OCI-LY3 (cell line): Measurements from ENCODE around the gene RREB1.

Experiments
- H2AFZ ChIP-seq: fragments of 200-600, 300-600 bp; shearing (Covaris generic); 2 replicates; pipeline ENCODE4 v1.6.0; 2014; ENCODE audit warnings: antibody characterized with exemption, low read depth, low read length
- H3K27ac ChIP-seq: fragments of 200-600, 300-600 bp; sonication (generic); 2 replicates; pipeline ENCODE4 v1.5.1; 2014; ENCODE audit warnings: mild to moderate bottlenecking, low read length, moderate library complexity, mixed read lengths
- H3K27me3 ChIP-seq: fragments of 200-600, 300-600 bp; sonication (generic); 2 replicates; pipeline ENCODE4 v1.6.1; 2014; ENCODE audit warnings: low read depth, low read length, mixed read lengths
- H3K36me3 ChIP-seq: fragments of 200-600, 300-600 bp; sonication (generic); replicated peaks from 2 replicates; pipeline ENCODE3; 2014; ENCODE audit warnings: low read depth, low read length, mixed read lengths
- H3K4me1 ChIP-seq: fragments of 300-600, 200-600 bp; sonication (generic); 2 replicates; pipeline ENCODE4 v1.6.1; 2014; ENCODE audit warnings: low read length, mixed read lengths
- H3K4me2 ChIP-seq: fragments of 200-600, 300-600 bp; sonication (generic); 2 replicates; pipeline ENCODE4 v1.6.1; 2014; ENCODE audit warnings: low read length, mixed read lengths
- H3K4me3 ChIP-seq: fragments of 300-600, 200-600 bp; sonication (generic); 2 replicates; pipeline ENCODE4 v1.5.1; 2014; ENCODE audit warnings: antibody characterized with exemption, mild to moderate bottlenecking, low read length, moderate library complexity
- H3K79me2 ChIP-seq: fragments of 300-600, 200-600 bp; shearing (Covaris generic); 2 replicates; pipeline ENCODE4 v1.6.1; 2014; ENCODE audit warnings: mild to moderate bottlenecking, low read length, mixed read lengths
- H3K9ac ChIP-seq: fragments of 300-600, 200-600 bp; shearing (Covaris generic); 2 replicates; pipeline ENCODE4 v1.6.0; 2014; ENCODE audit warnings: mild to moderate bottlenecking, low read length, moderate library complexity
- H3K9me3 ChIP-seq: fragments of 200-600, 300-600 bp; shearing (Covaris generic); 2 replicates; pipeline ENCODE4 v1.6.1; 2014; ENCODE audit warnings: low read length, mixed read lengths; ENCODE audit not compliant: insufficient read depth
- H4K20me1 ChIP-seq: fragments of 200-600, 300-600 bp; sonication (generic); 2 replicates; pipeline ENCODE4 v1.6.1; 2016; ENCODE audit warnings: low read length, mixed read lengths; ENCODE audit not compliant: insufficient read depth
- CTCF ChIP-seq: fragments of 200-600, 300-600 bp; sonication (generic); IDR thresholded peaks from 2 replicates; pipeline ENCODE4 v1.5.1; 2014; ENCODE audit warnings: antibody characterized with exemption, low read length, low read depth
- EZH2phosphoT487 ChIP-seq: fragments of 200-600 bp; shearing (Covaris generic); IDR thresholded peaks from 2 replicates; pipeline ENCODE4 v1.6.1; 2018; ENCODE audit warnings: antibody characterized with exemption, mixed run types, low read depth

RREB1 gene

GRCh38 chr6:7110092-7110792, 2.5 kb downstream of the RREB1 start:
- Histone ChIP-seq H4K20me1 (peaks cover 58% of the 10 kb centered on the region), H3K27me3 (no peaks in the 10 kb centered on the region), H3K4me3 (peak overlapping the region; percentile 100), H3K79me2 (peaks cover 77% of the 10 kb centered on the region), H2AFZ (no peak overlapping the region), H3K27ac (no peak overlapping the region), H3K36me3 (peaks cover 10% of the 10 kb centered on the region), H3K4me2 (peak overlapping the region; percentile 86), H3K9me3 (no peaks in the 10 kb centered on the region), H3K4me1 (peaks cover 49% of the 10 kb centered on the region), H3K9ac (peak overlapping the region; percentile 99; the same call in 1 of the 2 replicates)
- TF ChIP-seq CTCF (no peak), EZH2phosphoT487 (no peak)

GRCh38 chr6:7111095-7111690, 3.4 kb downstream of the RREB1 start:
- H4K20me1 ChIP-seq = peaks cover 67% of the 10 kb centered on the region
- no peak overlapping the region for H3K27ac ChIP-seq
- no peaks in the 10 kb centered on the region for H3K27me3 ChIP-seq
- no peak overlapping the region for H3K4me2 ChIP-seq
- no peak overlapping the region for H3K4me3 ChIP-seq
- H3K79me2 ChIP-seq = peaks cover 87% of the 10 kb centered on the region
- H3K4me1 ChIP-seq = peaks cover 49% of the 10 kb centered on the region
- peaks cover 10% of the 10 kb centered on the region for H3K36me3 ChIP-seq
- H3K9me3 ChIP-seq = no peaks in the 10 kb centered on the region
- TF ChIP-seq CTCF = no peak
- TF ChIP-seq EZH2phosphoT487 = no peak
- H2AFZ ChIP-seq = no peak overlapping the region
- H3K9ac ChIP-seq = no peak overlapping the region

- Histone ChIP-seq H3K79me2 (peaks cover 97% of the 10 kb centered on the region), H2AFZ (no peak overlapping the region), H3K9me3 (no peaks in the 10 kb centered on the region), H3K4me1 (peaks cover 44% of the 10 kb centered on the region), H3K36me3 (peaks cover 10% of the 10 kb centered on the region), H3K4me2 (peak overlapping the region; percentile 85), H3K27ac (no peak overlapping the region), H3K9ac (peak overlapping the region; percentile 2; the same call in 1 of the 2 replicates), H3K4me3 (peak overlapping the region; percentile 58), H3K27me3 (no peaks in the 10 kb centered on the region), H4K20me1 (peaks cover 77% of the 10 kb centered on the region)
- TF ChIP-seq EZH2phosphoT487 (no peak), CTCF (no peak)
Observed at GRCh38 chr6:7112171-7112570, 4.4 kb downstream of the RREB1 start.

- no peaks in the 10 kb centered on the region for H3K9me3 ChIP-seq
- H3K79me2 ChIP-seq = peaks cover 99% of the 10 kb centered on the region
- peaks cover 10% of the 10 kb centered on the region for H3K36me3 ChIP-seq
- no peaks in the 10 kb centered on the region for H3K27me3 ChIP-seq
- H3K4me3 ChIP-seq = peak overlapping the region; percentile 58
- H4K20me1 ChIP-seq = peaks cover 77% of the 10 kb centered on the region
- TF ChIP-seq EZH2phosphoT487 (no peak), CTCF (no peak)
- no peak overlapping the region for H3K27ac ChIP-seq
- H3K4me2 ChIP-seq = peak overlapping the region; percentile 85
- H3K4me1 ChIP-seq = peaks cover 44% of the 10 kb centered on the region
- H3K9ac ChIP-seq = peak overlapping the region; percentile 2; the same call in 1 of the 2 replicates
- no peak overlapping the region for H2AFZ ChIP-seq
Observed at GRCh38 chr6:7112741-7113313, 5.1 kb downstream of the RREB1 start.
